GM12878 (cell line): ENCODE data around the gene TCP11L1. TPM values are rescaled to one million over a fixed set of nuclear protein-coding genes. Genes with fewer than 3 reads are reported as not detected.

Experiments used
- ATAC-seq: fragments of 200-7000 bp; cut with Tn5 transposase; 3 replicates; pipeline ENCODE4 v1.9.1; 2020; ENCODE audit warnings: mild to moderate bottlenecking, moderate library complexity
- BruUV-seq: library from RNA; stranded (reverse); fragments of 400-500 nt; replicated peaks from 2 replicates; lab custom pipeline; 2021; lab: Mats Ljungman, UMichigan
- CTCF ChIA-PET: fragments of 300-600 bp; sonication (Branson Sonifier 250); formaldehyde crosslinking; extraction: SDS; loops from one replicate; lab custom pipeline; 2021; ENCODE audit warnings: inconsistent platforms; lab: Yijun Ruan, JAX
- POLR2A ChIA-PET: fragments of 350-600 bp; formaldehyde crosslinking; extraction: SDS; loops from one replicate; lab custom pipeline; 2021; ENCODE audit warnings: inconsistent platforms; lab: Charles Lee
- RAD21 ChIA-PET: fragments of 300-600 bp; sonication (Branson Sonifier 250); formaldehyde crosslinking; loops from one replicate; lab custom pipeline; 2023; ENCODE audit warnings: antibody characterized with exemption; ENCODE audit not compliant: unreplicated experiment; lab: Charles Lee
- SMC1A ChIA-PET: fragments of 300-600 bp; sonication (Branson Sonifier 250); formaldehyde crosslinking; loops from one replicate; lab custom pipeline; 2023; ENCODE audit not compliant: unreplicated experiment, uncharacterized antibody; lab: Charles Lee
- DNase-seq: peaks from one replicate; pipeline ENCODE4 v3.0.0-alpha.2; 2011; ENCODE audit warnings: low read depth, low spot score
- FAIRE-seq: peaks from 3 replicates; lab custom pipeline; 2011; peaks lifted over from hg19 to GRCh38; lab: Jason Lieb, UNC
- H2AFZ ChIP-seq: 2 replicates; pipeline ENCODE4 v1.6.0; 2011; ENCODE audit warnings: low read depth, low read length, control low read depth; ENCODE audit not compliant: control insufficient read depth
- H3K27ac ChIP-seq: 2 replicates; pipeline ENCODE4 v1.5.1; 2011; ENCODE audit warnings: control low read depth; ENCODE audit not compliant: control insufficient read depth, insufficient read depth
- H3K27me3 ChIP-seq, 2 experiments: replicated peaks in 1 of 2; 2 replicates each; pipeline versions ENCODE4 v1.6.0 to v1.6.1; 2011; ENCODE audit warnings: low read length in 1 of 2; ENCODE audit not compliant: control insufficient read depth in 2 of 2, insufficient read depth in 2 of 2
- H3K36me3 ChIP-seq, 2 experiments: 2 replicates each; pipeline ENCODE4 v1.5.1; 2011; ENCODE audit warnings: low read length in 1 of 2; ENCODE audit not compliant: control insufficient read depth in 2 of 2, insufficient read depth in 2 of 2
- H3K4me1 ChIP-seq: 2 replicates; pipeline ENCODE4 v1.6.1; 2011; ENCODE audit warnings: mild to moderate bottlenecking, low read length, moderate library complexity, mixed read lengths; ENCODE audit not compliant: control insufficient read depth, insufficient read depth
- H3K4me2 ChIP-seq: 2 replicates; pipeline ENCODE4 v1.6.0; 2011; ENCODE audit warnings: control low read depth; ENCODE audit not compliant: control insufficient read depth, insufficient read depth
- H3K4me3 ChIP-seq: fragments of 200-600 bp; sonication (generic); 2 replicates; pipeline ENCODE4 v1.5.1; 2016
- H3K79me2 ChIP-seq: 2 replicates; pipeline ENCODE4 v1.6.0; 2011; ENCODE audit warnings: low read length; ENCODE audit not compliant: control insufficient read depth, insufficient read depth
- H3K9ac ChIP-seq: 2 replicates; pipeline ENCODE4 v1.8.0; 2011; ENCODE audit warnings: low read length, control low read depth, mixed read lengths; ENCODE audit not compliant: control insufficient read depth, insufficient read depth
- H3K9me3 ChIP-seq: replicated peaks from 3 replicates; pipeline ENCODE4 v1.5.1; 2011; ENCODE audit warnings: mild to moderate bottlenecking, low read length; ENCODE audit not compliant: control insufficient read depth, insufficient read depth
- H4K20me1 ChIP-seq: 2 replicates; pipeline ENCODE4 v1.6.0; 2011; ENCODE audit not compliant: control insufficient read depth, insufficient read depth
- FOS ChIP-seq: IDR thresholded peaks from 3 replicates; pipeline ENCODE4 v1.6.1; 2011; ENCODE audit warnings: borderline replicate concordance; ENCODE audit not compliant: insufficient read length; ENCODE audit errors: extremely low read depth
- JUND ChIP-seq: IDR thresholded peaks from 2 replicates; pipeline ENCODE4 v1.6.1; 2012; ENCODE audit warnings: low read depth, mild to moderate bottlenecking, low read length, improper control_type of control experiment, moderate library complexity
- NR2F1 ChIP-seq: fragments of 450-650 bp; conservative IDR thresholded peaks from 2 replicates; pipeline ENCODE4 v1.6.1; 2017; ENCODE audit warnings: mild to moderate bottlenecking
- RUNX3 ChIP-seq: IDR thresholded peaks from 2 replicates; pipeline ENCODE4 v1.6.1; 2012; ENCODE audit warnings: low read length, inconsistent platforms
- SMAD1 ChIP-seq: fragments of 450-650 bp; IDR thresholded peaks from 2 replicates; pipeline ENCODE4 v1.6.1; 2018; ENCODE audit warnings: mild to moderate bottlenecking, low read depth; ENCODE audit not compliant: partially characterized antibody
- ZNF384 ChIP-seq: IDR thresholded peaks from 2 replicates; pipeline ENCODE4 v1.6.1; 2012; ENCODE audit warnings: low read depth, mild to moderate bottlenecking, low read length, improper control_type of control experiment, borderline replicate concordance
- WGBS: methylation state at CpG from one replicate; pipeline ENCODE4 v1.1.6; 2016; ENCODE audit warnings: low lambda C conversion rate; ENCODE audit not compliant: insufficient replicate concordance, insufficient coverage; ENCODE audit errors: missing lambda C conversion rate; 5-methylcytosine and 5-hydroxymethylcytosine counted together
- in situ Hi-C: fragments of 300-500 bp; cut with MboI; formaldehyde crosslinking; loops from 9 replicates; pipeline ENCODE4 v1.14.3; 2018; ENCODE audit warnings: mixed read lengths
- intact Hi-C: fragments of 100-400 bp; cut with micrococcal nuclease; formaldehyde crosslinking; loops from one replicate; pipeline ENCODE4 v1.14.2; 2022; ENCODE audit not compliant: unreplicated experiment
- polyA plus RNA-seq, 11 experiments: library from polyadenylated mRNA; depleted of rRNA in 4 of 11; unstranded in 6 of 11; stranded (reverse) in 5 of 11; fragments of >200 nt; fragmentation: Nextera tagmentation in 4 of 11; fragmentation: Illumina TruSeq in 1 of 11; extraction: Ambion mirVana in 4 of 11; extraction: Trizol in 1 of 11; gene quantifications; 1 replicate in 1 of 11; 2 replicates in 10 of 11; pipeline versions ENCODE4 v1.2.1 to v1.2.3, GENCODE V29; 2011 to 2016; ENCODE audit warnings: inconsistent platforms in 2 of 11, missing spikeins in 2 of 11, low read depth in 1 of 11
- total RNA-seq, 4 experiments: library from RNA; depleted of rRNA in 3 of 4; stranded (reverse); fragments of >200 nt in 3 of 4; fragmentation: Illumina TruSeq in 1 of 4; extraction: Trizol in 1 of 4; gene quantifications; 2 replicates each; pipeline versions ENCODE4 v1.2.1 to v1.2.3, GENCODE V29; 2013 to 2021
- TF ChIP-seq, protein P1 (sequence below): IDR thresholded peaks from 2 replicates; pipeline ENCODE4 v1.6.1; 2011; ENCODE audit warnings: low read depth, mild to moderate bottlenecking, low read length, moderate library complexity, borderline replicate concordance; ENCODE audit errors: extremely low read depth

Gene TCP11L1
- total and polyA plus RNA-seq, 10 of the 15 experiments (the other 5 are each of a cell fraction or from before 2014, with no cell fraction given), result 5.3 to 15.7 (median 13.0) TPM

DNA sequence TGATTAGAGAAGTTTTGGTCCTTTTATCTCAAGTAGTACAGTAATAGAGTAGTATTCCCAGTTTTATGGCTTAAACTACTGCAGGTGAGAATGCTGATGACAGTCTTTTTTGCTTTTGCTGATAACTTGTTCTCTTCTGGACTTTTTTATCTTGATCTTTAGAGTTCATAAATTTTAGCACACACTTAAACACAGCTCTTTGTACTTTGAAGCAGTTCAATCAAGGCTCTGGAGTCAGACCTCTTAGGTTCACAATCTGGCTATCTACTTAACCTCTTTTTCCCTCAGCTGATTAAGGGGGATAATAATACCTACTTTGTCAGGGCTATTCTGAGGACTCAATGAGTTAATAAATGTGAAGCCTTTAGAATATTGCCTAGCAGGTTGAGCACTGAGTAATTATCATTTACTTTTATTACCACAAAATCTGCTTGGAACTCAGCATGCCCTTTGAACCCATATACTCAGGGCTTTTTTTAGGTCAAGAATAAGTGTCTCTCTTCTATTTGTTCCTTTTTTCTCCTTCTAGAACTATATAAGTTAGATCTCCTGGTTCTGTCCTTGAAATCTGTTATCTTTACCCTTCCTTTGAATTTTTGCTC lies 70.0 kb downstream of the TCP11L1 start (continued):
- TF ChIP-seq SMAD1 (no peak), RUNX3 (no peak), ZNF384 (no peak)

DNA sequence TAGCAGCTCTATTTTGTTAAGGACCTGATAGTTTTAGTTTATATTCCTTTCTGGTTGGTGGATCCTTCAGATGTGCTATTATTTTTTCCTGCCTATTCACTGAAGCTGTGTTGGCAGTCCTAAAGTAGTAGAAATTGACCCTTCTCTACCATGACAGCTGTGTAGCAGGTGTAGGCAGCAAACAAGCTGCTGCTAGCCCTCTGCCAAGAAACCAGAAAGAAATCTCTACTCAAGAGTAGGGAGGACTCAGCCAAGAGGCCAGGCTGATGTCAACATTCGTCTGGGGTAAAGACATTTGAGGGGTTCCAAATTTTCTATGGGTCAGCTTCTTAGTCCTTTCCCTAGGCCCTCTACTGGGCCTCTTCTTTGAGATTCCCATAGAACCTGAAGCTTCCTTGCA lies 70.7 kb downstream of the TCP11L1 start:
- H3K9me3 ChIP-seq, result no peaks in the 10 kb centered on the region
- H3K27me3 ChIP-seq, result no peaks in the 10 kb centered on the region
- ATAC-seq (no peak), FAIRE-seq (no peak)
- SMC1A ChIA-PET, result interaction anchor here (1.2 to 1.4 kb wide), 2 partner anchors 11 to 26 kb away, joined by 3 to 4 read pairs; no protein-coding TSS in a partner anchor
- no peak overlapping the region for H3K27ac ChIP-seq
- BruUV-seq, result no TSS peak
- H3K4me1 ChIP-seq, result no peaks in the 10 kb centered on the region
- H3K9ac ChIP-seq, result no peak overlapping the region
- TF ChIP-seq JUND (no peak), FOS (no peak), NR2F1 (no peak)
- TF ChIP-seq, protein P1, sequence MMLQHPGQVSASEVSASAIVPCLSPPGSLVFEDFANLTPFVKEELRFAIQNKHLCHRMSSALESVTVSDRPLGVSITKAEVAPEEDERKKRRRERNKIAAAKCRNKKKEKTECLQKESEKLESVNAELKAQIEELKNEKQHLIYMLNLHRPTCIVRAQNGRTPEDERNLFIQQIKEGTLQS, result no peak
- TF ChIP-seq, all 136 proteins: peak for 0
- Histone ChIP-seq H4K20me1 (no peaks in the 10 kb centered on the region), H2AFZ (no peak overlapping the region), H3K4me2 (no peak overlapping the region), H3K36me3 (peaks cover 0 to 6% of the 10 kb centered on the region in 2 experiments; a peak in 2 of 4 replicates), H3K79me2 (no peaks in the 10 kb centered on the region), H3K4me3 (no peak overlapping the region)
- ChIA-PET CTCF (interaction anchor here (0.8 to 2.4 kb wide), 4 partner anchors 12 to 156 kb away, joined by 3 to 7 read pairs (median 4); no protein-coding TSS in a partner anchor), RAD21 (no interaction called here), POLR2A (interaction anchor here (0.8 kb wide), 1 partner anchor 13 kb away, joined by 3 read pairs; no protein-coding TSS in a partner anchor)
- in situ Hi-C loops (no loop called here), intact Hi-C loops (no loop called here)
- 67% methylated on average over 1 of the region's 1 CpG for WGBS
- DNase-seq, result no peak
